ENCODE data around the gene PAX5.

The PAX5 gene

DNA sequence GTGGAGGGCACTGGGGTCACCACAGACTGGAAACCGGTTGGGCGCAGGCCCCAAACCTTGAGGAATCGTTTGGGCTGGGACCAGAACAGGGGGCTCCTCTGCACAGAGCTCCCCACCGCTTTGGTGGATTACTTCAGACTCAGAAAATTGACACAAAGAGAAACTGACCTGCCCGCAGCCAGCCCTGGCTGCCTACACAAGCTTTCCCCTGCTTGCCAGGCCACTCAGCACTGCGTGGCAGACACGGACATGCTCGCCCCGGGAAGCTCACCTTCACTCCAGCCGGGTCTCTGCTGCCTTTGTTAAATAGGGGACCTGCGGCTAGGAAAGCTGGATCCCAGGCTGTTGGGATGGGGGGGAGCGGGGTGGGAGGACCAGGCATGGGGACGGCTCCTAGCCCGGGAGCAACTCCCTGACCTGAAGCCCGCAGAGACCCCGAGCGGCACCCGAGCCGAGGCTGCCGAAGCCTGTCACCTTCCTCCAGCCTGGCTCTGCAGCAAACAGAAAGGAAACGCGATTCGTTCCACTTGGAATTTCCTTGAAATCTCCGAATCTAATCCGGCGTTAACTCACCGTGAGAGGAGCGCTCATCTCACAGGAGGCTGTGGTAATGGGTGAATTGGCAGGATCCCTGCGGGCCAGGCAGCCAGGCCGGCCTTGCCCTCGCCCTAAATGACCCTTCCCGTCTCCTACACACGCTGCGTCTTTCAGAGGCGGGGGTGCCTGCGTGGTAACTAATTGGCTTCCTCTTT is 8.8 kb downstream of the PAX5 start:
- no peak for DNase-seq (ENCODE audit: low read depth, low spot score)

DNA sequence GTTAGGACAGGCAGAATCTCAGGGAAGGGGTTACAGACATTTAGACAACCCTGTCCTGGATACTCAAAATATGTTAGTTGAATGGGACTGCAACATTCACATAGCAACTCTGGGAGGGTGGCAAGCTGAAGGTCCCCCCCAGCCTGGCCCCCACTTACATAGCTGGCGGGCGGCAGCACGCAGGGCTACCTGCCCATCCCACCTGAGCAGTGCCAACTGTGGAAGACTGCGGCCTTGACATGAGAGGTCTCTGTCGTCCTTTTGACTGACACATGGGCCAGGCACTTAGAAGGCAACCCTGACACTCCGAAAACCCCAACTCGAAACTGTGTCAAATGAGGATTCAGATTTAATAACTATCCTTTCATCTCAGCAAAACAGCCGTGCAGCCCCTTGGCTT is 16.5 kb downstream of the PAX5 start:
- no peak for DNase-seq (ENCODE audit: low read depth, low spot score)

DNA sequence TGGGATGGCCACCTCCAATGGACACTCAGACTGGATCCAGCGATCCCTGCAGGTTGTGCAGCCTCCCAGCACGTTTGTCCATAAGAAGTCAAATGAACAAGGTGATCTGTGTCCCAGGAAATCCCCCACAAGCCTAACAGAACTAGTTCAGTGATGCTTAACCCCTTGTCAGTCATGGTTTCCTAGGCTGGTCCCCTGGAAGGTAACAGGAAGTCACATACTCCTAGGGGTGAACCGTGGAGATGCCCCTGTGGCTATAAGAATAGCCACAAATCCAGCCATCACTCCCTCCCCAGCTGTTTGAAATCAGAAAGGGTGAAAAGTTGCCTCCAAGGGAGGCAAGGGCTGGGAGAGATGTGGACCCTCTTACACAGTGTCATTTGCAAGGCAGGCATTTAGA is 22.5 kb downstream of the PAX5 start:
- DNase-seq (ENCODE audit: low read depth, low spot score) = no peak

DNA sequence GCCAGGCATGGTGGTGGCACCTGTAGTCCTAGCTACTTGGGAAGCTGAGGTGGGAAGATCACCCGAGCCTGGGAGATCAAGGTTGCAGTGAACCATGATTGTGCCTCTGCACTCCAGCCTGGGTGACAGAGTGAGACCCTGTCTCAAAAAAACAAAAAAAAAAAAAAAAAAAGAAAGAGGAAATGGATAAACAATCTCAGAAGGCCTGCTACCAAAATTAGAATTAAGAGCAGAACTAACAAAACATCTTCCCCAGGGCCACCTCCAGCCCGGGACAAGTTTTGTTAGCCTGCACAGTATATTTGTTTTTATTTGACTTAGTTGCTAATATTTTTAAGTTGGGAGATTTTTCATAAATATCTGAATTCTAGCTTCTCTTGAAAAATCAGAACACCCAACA is 23.1 kb downstream of the PAX5 start:
- no peak for DNase-seq (ENCODE audit: low read depth, low spot score)

- no peak for DNase-seq (ENCODE audit: low read depth, low spot score)
Observed at GRCh38 chr9:37010180-37010579, 23.9 kb downstream of the PAX5 start.

DNA sequence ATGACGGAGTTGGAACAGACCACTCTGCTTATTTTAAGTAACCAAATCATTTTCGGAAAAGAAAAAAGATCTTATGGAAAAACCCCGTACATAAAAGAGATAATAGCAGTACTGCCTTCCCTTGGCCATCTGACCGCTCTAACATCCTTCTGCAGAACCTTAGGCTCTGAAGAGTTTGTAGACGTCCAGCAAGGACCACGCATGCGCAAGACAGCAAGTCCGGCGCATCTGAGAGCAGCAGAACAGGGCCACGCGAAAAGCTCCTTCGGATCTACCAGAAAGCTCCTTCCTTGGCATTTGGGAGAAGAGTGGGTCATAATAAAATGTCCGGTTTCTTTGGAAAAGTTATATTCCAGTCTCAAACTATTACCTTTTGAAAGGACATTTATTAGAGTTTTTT is 26.8 kb downstream of the PAX5 start:
- DNase-seq (ENCODE audit: low read depth, low spot score) = no peak

DNA sequence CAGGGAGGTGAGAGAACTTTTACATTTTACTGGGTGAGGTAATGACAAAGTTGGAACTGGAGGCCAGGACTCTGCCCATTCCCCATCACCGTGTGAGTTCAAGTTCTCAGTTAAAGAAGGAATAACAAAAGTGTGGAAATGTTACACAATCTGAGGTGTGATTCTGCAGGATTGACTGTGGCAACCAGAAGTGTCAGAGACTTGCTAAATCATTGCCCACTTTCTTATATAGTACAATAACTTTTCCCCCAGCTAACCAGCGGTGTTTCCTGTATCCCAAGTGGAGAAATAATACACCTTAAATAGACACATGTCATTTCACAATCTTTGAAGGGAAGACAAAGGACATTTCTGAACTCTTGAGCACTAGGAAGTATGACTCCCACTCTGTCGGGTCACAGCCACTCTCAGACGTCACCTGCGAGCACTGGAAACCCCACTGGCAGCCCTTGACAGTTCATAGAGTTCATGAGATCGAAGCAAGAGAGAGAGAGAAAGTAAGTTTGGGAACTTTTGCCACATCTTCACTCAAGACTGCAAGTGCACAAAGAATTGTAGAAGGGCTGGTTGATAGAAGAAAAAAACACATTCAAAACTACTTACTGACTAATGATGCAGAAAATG is 28.4 kb downstream of the PAX5 start:
- no peak for DNase-seq (ENCODE audit: low read depth, low spot score)

GRCh38 chr9:37004424-37004935 is 29.6 kb downstream of the PAX5 start:
- no peak for DNase-seq (ENCODE audit: low read depth, low spot score)

GRCh38 chr9:37002413-37003217 is 31.5 kb downstream of the PAX5 start:
- no peak for DNase-seq (ENCODE audit: low read depth, low spot score)

DNA sequence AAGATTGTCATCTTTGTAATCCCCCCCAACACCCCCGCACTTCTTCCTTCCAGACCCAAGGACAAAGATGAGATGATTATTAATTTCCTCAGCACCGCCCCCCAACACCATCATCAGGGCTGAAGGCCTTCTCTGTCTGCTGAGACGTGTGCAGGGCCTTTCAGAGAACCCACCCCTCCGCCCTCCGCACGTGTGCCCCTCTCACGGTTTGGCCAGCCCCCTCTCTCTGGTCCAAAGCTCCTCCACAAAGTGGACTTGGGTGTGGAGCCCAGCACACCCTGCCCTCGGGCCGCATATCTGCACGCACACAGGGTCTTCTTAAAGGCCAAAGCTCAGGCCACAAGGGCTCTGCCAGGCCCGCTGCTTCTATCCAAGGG is 32.0 kb downstream of the PAX5 start:
- DNase-seq (ENCODE audit: low read depth, low spot score) = no peak

DNA sequence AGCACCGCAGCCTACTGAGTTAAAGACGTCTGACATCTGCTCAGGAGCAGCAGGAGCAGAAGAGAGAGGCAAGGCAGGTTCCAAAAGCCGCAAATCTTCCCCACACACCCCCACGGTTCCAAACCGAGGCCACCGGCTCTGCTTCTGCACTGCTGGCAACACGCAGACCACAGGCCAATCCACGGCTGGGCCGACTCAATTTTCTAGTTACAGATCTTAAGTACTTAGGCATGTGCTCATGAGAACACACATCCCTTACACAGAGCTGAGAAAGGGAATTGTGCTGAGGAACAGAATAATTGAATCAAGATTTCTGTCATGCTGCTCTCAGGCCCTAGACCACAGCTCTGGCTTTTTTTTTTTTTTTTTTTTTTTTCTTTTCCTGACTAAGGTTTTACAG is 32.6 kb downstream of the PAX5 start:
- no peak for DNase-seq (ENCODE audit: low read depth, low spot score)

DNA sequence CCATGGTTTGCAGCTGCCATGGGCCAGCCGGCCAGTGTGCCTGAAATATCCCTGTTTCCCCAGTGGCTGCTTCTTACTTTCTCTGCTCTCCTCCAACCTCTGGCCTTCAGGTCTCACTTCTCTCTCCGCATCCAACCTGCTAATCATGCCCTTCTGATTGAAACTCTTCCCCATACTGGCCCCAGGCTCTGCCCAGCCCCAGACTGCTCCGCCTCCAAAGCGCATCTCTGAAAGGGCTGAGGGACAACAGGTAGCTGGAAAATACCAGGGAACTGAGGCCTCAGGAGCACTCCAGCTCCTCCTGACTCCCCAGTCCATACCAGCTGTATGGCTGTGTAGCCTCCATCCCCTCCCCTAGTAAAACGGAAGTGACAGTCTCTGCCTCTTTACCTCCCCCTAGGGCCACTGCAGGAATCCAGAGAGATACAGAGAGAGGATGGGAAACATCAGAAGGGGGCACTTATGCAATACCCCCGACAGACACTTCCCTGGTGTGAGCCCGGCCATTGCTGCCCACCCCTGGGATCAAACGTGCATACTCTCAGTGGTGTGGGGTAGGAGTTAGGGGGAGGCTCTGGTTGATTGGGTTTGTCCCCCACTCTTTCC is 34.2 kb downstream of the PAX5 start:
- DNase-seq (ENCODE audit: low read depth, low spot score) = no peak

GRCh38 chr9:36997414-36997813 is 36.7 kb downstream of the PAX5 start:
- no peak for DNase-seq (ENCODE audit: low read depth, low spot score)

GRCh38 chr9:36996706-36997086 is 37.4 kb downstream of the PAX5 start:
- DNase-seq (ENCODE audit: low read depth, low spot score) = no peak

DNA sequence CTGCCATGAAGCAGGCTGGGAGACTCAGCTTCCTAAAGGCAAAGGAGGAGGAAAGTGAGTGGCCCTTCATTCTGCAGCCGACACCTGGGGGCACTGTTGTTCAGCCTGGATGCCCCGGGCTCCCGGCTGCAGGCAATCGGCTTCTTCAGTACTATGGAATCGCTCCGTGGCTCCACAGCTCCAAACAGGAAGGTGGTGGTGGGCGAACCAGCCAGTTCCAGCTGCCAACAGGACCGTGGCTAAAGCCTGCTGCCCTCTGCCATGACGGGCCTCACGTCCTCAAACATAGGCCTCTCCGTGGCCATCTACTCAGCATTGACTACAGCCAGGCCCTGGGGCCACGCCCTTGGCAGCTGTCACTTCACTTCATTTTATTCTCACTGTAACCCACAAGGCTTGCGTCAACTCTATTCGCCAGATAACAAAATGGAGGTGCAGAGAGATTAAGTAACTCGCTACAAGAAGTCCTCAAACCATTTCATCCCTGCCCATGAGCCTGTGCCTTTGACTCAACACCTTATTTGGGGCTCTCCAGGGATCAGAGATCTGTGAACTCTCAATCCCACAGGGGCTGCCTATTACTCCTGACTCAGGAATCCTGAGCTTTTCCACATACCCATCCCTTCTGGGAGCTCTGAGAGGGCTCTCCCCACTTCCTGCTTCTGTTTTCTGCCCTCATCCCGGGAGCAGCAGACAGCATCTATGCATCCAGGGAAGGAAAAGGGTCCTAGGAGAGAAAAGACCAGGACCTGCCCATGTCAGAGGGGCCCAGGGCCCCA is 38.0 kb downstream of the PAX5 start:
- peak; percentile 48 for DNase-seq (ENCODE audit: low read depth, low spot score)

DNA sequence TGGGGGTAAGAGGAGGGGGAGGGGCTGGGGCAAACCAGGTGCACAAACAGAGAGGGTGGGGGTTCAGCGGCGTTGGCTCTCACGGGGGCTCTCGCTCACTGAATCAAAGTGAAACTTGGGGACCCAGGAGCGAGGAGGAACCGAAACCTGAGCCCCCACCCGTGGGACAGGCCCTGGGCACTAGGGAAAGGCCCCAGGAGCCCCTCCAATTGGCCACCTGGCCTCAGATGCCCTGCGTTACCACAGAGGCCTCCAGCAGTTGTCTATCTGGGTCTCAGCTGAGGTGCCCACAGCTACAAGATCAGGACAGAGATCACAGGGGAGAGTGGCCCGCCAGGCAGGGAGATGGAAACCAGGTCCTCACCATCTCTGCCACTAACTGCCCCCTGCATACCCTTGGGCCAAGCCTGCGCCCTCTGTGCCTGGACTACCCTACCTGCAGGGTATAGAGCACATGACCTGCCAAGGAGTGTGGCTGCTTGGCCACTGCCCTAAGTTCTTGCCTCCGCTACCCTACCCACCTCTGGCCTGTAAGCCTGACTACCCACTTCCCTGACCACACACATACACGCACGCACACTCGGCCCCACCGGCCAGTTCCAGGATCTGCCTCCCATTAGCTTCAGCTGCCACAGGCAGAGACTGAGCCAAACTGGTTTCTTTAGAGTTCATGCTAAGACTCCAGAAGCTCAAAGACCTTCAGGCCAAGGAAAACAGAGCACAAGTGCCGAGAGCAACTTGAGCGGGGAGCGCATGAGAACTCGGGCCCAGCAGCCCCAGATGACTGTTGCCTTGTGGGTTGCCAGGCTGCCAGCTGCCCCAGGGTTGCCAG is 39.9 kb downstream of the PAX5 start:
- DNase-seq (ENCODE audit: low read depth, low spot score) = no peak

- no peak for DNase-seq (ENCODE audit: low read depth, low spot score)
Observed at GRCh38 chr9:36992501-36993316, 41.4 kb downstream of the PAX5 start.

DNA sequence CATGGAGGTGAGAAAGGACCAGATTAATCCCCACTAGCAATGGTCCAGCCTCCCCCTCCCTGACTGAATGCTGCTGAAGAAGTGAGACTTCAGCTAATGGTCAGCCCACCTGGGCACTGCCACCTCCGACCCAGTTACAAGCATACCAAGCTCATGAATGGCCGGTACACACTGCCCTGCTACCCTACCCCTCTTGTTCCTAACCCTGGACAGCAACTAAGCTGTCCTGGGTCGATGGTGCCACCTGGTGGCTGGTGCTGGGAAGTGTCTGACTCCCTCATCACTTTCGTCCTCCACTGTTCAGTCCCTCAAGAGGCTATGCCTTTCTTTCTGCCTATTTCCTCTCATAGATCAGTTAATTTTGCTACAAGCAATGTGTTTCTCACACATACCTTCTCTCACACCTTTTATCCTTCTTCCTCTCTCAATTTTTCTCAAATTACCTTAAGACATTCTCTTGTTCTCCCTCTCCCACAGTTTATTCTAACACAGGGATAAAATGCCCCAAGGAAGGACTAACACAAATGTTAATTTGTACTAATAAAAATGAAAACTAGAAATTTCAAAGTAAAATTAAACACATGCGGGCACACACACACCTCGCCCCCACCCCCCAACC is 42.4 kb downstream of the PAX5 start:
- DNase-seq (ENCODE audit: low read depth, low spot score) = no peak

DNA sequence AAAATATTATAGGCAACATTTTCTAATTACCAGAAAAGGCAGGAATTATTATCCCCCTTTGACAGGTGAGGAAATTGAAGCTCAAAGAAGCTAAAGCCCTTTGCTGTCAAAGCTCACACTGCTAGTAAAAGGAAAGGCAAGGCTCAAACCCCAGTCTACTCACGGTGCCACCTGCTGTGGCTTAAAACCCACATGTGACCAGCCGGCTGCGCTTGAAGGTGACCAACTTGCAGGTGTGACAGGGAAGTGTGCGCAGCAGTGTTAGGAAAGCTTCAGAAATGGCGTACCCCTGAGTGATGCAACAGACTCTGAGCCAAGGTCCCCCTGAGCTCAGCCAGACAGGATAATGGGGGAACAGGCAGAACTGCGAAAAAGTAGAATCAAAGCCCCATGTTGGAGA is 45.2 kb downstream of the PAX5 start:
- no peak for DNase-seq (ENCODE audit: low read depth, low spot score)
